Measurements from ENCODE around the gene RCBTB1.
A peak's percentile ranks its signal among the peaks of the same experiment; 100 is the strongest.
"Not testable (repeated sequence)": the region's sequence is repeated elsewhere in the genome, so short reads cannot be mapped to it uniquely, and the experiment has no call there.

Gene RCBTB1
- 7.9 to 76.3 (median 33.6) reads per million in 17 experiments for total RNA-seq

DNA sequence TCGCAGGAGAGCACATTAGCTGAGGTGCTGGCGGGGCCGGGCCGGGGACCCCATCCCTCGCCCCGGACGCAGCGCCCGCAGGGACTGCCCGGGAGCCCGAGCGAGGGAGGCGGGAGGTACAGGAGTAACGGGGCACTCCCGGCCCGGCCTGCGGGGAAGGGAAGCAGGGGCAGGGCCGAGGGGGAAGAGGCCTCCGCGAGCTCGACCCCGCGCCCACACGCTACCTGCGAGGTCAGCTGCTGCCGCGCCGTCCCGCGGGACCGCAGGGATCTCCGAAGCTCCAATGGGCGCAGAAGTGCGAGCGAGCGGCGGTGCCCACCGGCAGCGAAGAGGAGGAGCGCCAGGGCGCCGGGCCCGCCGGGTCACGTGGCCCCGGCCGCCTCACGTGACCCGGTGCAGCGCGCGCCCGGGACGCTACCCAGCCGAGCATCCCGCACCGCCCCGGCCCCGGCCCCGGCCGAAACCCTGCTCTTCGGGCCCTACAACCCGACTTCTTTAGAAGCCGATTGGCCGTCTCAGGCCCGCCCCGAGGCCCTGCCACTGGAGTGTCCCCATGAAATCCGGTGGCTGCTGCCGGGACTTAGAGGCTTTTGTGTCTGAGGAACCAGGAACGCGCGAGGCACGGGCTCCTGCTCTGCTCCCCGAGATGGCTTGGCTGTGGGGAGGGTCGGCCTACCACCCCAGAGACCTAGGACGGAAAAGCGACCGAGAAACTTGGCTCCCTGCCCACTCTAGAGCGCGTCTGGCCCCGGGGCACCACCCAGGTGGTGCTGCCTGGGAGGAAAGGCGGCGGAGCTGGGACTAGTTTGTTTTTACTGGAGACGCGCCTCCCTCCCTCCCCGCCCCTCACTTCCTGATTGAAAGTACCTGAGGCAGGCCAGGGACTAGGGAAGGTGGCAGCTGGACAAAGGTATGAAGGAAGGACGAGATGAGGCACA, at the start of gene RCBTB1:
TSS of gene RCBTB1 (minus strand) at position 339 of the 938 bp plus-strand sequence. CDS start 18,279 bp downstream, outside the sequence.
- peak; percentile 67 to 88 (median 78) for DNase-seq

DNA sequence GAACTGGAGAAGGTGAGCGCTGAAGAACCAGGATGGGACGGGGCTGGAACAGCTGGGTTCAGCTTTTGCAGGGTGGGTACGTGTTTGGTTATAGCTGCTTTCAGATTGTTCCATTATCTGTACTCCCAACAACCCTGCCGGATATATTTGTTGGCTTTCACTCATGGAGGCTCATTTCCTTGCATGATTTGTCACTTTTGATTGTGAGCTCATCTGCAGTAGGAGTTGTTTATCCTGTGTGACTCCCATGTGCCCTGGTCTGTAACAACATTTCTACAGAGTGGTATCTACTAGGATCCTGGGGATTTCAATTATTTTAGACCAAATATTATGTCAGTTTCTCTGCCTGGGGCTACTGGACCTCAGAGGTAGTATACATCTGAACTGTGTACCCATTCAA, 48.4 kb upstream of the RCBTB1 start:
- peak in 3 of 4 experiments; percentile 23 to 48 (median 43) for DNase-seq

DNA sequence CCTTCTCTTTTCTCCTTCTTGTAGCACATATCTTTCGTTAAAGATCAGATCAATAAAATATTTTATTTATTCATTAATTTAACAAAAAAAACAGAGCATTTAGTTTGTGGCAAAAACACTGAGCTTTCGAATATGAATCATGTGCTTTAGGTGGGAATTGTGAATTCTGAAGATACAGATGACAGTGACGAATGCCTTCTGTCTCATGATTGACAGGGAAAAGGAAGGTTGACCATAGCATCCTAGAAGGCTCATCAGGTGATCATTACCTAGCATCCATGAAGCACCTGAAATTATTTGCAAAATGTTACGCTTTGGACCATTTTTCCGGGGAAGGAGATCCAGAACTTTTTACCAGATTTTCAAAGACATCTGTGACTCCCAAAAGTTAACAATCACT, 46.8 kb upstream of the RCBTB1 start:
- DNase-seq: no peak

DNA sequence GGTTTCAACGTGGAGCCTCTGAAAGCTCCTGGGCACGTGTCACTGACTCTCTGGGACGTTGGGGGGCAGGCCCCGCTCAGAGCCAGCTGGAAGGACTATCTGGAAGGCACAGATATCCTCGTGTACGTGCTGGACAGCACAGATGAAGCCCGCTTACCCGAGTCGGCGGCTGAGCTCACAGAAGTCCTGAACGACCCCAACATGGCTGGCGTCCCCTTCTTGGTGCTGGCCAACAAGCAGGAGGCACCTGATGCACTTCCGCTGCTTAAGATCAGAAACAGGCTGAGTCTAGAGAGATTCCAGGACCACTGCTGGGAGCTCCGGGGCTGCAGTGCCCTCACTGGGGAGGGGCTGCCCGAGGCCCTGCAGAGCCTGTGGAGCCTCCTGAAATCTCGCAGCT, 45.2 kb upstream of the RCBTB1 start:
- no peak for DNase-seq

DNA sequence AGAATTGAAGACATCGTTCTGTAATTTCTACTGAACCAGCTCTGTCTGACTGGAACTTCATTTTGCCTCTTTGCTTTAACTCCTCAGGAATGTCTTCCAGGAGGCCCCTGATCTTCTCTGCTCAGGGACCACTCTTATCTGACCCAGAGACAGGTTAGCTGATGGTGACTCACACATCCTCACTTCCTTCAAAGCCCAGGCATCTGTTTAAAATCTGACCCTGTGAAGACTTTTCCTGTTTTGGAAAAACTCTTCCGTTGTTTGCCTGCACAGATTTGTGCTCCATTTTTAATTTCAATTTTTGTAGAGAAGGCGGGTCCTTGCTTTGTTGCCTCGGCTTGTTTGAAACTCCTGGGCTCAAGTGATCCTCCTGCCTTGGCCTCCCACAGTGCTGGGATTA, 44.6 kb upstream of the RCBTB1 start:
- DNase-seq: no peak

DNA sequence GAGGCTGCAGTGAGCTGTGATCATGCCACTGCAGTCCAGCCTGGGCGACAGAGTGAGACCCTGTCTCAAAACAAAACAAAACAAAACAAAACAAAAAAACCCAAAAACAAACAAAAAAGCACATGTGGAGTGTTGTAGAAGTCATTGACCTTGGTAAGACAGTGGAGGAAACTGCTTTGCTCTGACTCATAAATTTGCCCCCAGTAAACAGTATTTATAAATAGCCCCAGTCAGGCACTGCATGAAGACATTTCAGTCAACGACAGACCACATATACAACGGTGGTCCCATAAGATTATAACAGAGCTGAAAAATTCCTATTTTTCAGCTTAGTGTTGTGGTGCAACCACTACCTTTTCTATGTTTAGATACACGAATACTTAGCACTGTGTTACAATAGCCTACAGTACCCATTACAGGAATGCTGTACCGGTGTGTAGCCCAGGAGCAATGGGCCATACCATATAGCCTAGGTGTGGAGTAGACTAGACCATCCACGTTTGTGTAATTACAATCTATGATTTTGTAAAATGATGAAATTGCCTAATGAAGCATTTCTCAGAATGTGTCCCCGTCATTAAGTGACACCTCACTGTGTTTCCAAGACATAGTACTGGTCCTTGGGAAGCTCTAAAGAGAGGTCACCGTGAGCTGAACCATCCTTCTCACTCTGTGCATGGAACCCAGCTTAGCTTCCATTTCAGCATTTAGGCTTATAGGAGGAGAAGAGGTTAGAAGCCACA, 44.0 kb upstream of the RCBTB1 start:
- DNase-seq: peak in 1 of 4 experiments; percentile 42

- peak; percentile 88 to 95 (median 92) for DNase-seq
These were observed 42.7 kb upstream of the RCBTB1 start, which contains the start of gene ARL11 for GRCh38 chr13:49627831-49628652. ARL11 (plus strand) TSS chr13:49628507; CDS start chr13:49630448, 1,941 bp downstream.

GRCh38 chr13:49625392-49626079, 40.2 kb upstream of the RCBTB1 start:
- DNase-seq: peak; percentile 70 to 83 (median 76)

DNA sequence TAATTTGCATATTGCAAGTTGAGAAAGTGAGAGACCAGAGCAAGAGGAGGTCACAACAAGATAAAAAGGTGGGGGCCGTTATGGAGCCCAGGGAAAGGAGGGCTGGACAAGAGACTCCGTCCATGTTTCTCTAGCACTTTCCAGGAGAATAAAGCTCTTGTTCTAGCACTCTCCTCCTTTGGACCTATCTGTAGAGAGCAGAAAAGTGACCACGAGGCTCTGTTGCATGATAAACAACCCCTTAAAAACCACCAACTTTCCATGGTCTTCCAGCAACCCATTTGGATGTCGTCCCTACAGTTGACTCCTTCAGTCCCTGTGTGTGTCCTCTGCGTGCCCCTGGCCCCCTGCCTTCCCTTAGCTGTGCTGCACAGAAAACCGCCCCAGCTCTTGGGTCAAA, 38.9 kb upstream of the RCBTB1 start:
- DNase-seq: no peak

DNA sequence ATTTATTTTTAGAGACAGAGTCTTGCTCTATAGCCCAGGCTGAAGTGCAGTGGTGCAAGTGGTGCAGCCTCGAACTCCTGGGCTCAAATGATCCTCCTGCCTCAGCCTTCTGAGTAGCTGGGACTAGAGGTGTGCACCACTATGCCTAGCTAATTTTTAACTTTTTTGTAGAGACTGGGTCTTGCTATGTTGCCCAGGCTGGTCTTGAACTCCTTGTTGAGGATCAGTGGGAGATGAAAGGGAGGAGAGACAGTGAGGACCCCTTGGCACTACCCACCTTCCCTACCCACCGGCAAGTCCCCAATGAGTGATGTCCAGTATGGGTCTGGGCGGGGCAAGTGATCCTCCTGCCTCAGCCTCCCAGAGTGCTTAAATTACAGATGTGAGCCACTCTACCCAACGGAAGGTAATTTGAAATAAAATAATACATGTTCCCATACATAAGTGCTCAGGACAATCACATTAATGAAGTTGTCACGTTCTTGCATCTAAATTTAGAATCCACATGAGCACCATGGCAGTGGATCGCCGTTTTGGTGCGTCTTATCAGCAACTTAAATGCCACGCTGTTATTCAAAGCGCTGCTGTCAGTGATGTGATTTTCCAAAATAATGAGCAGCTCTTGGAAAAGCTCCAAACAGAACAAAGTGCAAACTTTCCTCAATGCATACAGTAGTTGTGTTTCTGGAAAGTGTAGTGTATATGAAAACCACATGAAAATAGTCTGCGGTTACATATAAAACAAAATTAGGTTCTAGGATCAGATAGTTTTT, 37.0 kb upstream of the RCBTB1 start:
- DNase-seq: no peak

GRCh38 chr13:49620170-49620621, 34.8 kb upstream of the RCBTB1 start:
- DNase-seq: no peak

DNA sequence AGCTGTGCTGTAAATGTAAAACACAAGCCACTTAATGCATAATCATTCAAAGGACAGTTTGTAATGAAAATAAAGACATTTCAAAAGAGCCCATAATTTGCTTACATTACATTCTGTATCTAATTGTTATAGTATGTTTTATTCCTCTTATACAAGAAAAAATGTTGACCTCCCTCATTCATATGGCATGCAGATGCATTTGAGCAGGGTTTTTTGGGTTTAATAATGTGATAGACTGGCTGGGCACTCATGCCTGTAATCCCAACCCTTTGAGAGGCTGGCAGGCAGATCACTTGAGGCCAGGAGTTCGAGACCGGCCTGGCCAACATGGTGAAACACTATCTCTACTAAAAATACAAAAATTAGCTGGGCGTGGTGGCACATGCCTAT, 31.3 kb upstream of the RCBTB1 start:
- no peak for DNase-seq

- peak in 1 of 4 experiments; percentile 23 for DNase-seq
These were observed 30.7 kb upstream of the RCBTB1 start for GRCh38 chr13:49615836-49616675.

GRCh38 chr13:49612042-49612441, 26.7 kb upstream of the RCBTB1 start:
- DNase-seq: not testable (repeated sequence)

GRCh38 chr13:49610176-49610575, 24.8 kb upstream of the RCBTB1 start:
- DNase-seq: no peak

DNA sequence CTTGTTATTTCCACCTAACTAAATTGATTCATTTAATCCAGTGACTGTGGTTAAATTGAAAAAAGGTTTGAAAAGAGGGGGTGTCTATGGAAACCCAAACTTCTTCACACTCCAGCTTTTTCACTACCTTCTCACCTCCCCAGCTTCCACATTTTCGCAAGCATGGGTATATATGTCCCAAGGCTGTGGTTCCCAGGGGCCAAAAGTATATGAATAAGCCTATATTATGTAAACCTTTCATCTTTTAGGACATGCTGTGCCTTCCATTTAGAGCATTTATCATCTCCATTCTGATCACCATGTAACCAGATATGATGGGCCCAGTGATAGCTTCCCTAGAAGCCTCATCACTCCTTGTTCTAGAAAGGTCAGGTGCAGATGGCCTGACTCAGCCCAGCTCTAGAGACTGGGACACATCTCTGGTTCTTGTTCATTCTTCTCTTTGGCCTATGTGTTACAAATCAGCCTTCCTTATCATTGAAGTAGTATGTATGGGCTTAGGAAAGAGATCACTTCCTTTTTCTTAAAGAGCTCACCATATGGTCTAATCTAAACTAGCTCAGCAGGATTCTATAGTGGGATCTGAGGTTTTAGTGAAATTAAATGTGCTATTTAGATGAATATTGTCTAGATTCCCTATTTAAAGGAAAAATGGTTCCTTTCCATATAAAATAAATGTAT, 23.4 kb upstream of the RCBTB1 start:
- DNase-seq: peak in 3 of 4 experiments; percentile 39 to 55 (median 51)

DNA sequence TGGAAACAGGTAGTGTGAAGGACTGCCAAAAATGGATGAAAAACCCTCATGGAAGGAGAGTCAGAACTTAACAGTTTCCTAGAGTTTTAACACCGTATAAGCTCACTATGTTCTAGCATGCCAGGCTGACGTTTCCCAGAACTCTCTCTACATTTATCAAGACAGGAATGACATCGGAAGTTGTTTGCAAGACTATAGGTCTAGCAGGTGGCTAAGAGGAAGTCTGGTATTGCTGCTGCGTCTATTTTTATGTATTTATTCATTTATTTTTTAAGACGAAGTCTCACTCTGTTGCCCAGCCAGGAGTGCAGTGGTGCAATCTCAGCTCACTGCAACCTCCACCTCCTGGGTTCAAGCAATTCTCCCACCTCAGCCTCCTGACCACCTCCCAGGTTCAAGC, 22.4 kb upstream of the RCBTB1 start:
- DNase-seq: no peak

DNA sequence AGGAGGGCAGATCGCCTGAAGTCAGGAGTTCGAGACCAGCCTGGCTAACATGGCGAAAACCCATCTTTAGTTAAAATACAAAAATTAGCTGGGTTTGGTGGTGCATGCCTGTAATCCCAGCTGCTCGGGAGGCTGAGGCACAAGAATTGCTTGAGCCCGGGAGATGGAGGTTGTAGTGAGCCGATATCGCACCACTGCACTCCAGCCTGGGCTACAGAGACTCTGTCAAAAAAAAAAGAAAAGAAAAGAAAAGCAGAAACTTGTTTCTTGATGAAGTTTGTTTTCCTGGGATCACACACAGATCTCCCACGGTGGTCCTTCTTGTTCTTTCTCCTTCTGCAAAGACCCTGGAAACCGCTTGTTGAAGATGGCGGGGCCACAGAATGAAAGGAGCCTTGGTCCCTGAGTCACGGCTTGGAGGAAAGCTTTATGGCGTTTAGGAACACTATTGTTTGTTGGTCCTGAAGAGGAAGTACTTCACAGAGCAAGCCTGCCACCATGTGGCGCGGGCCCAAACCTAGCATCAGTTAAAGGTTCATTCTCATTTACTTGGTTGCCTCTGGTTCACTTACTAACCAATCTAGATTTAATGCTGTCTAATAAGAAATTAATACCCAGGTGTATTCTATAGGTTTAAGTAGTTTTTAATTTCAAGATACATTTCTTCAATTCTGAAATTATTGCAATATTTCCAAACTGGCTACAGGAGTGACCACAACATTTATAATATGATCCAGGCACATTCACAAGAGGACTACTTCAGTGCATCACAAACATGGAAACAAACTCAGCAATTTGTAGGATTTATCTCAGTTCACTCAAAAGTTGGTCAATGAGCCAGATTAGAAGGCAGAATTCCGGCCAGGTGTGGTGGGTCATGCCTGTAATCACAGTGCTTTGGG, 21.6 kb upstream of the RCBTB1 start:
- peak; percentile 90 to 93 (median 92) for DNase-seq

All from suppressor macrophage (primary cell).